Measurements from ENCODE around the gene SRCAP. TPM values are rescaled to one million over a fixed set of nuclear protein-coding genes. Genes with fewer than 3 reads are reported as not detected.

Gene SRCAP
- total RNA-seq, 4 donors from 2014 or later, result 17.2 to 42.6 (median 31.0) TPM

DNA sequence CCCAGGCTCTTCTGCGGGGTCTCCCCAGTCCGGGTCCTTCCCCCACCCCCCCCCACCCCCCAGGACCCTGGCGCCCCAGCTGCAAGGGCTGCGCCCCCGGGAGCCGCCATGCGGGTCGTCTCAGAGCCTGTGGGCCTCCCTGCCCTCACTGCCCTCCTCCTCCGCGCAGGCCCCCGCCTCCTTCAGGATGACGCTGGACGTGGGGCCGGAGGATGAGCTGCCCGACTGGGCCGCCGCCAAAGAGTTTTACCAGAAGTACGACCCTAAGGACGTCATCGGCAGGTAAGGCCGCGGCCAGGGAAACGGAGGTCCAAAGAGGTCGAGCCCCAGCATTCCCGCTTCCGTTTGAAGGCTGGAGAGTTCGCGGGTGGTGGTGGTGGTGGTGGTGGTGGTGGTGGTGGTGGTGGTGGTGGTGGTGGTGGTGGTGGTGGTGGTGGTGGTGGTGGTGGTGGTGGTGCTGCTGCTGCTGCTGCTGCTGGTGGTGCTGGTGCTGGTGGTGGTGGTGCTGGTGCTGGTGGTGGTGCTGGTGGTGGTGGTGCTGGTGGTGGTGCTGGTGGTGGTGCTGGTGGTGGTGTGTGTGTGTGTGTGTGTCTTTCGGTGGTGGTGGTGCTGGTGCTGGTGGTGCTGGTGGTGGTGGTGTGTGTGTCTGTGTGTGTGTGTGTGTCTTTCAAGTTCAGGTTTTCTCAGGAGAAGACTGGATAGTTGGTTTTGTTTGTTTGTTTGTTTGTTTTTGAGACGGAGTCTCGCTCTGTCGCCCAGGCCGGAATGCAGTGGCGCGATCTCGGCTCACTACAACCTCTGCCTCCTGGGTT lies 49.9 kb downstream of the SRCAP start:
- Histone ChIP-seq H3K27ac (peak overlapping the region; percentile 56 to 89 (median 86)), H3K4me3 (peak overlapping the region; percentile 74 to 98 (median 85)), H3K9me3 (no peaks in the 10 kb centered on the region), H3K27me3 (no peaks in the 10 kb centered on the region), H3K4me1 (peaks cover 0 to 22% (median 3%) of the 10 kb centered on the region in 4 donors), H3K36me3 (peaks cover 0 to 48% (median 17%) of the 10 kb centered on the region in 3 donors)
- 16 to 17% methylated on average over 33 to 35 of the region's 36 CpGs for WGBS, 2 donors
- TF ChIP-seq POLR2A (IDR thresholded peaks at IDR 0.05) (no peak), EP300 (IDR thresholded peaks at IDR 0.05) (no peak), CTCF (IDR thresholded peaks at IDR 0.05) (no peak)
- DNase-seq (ENCODE audit: low spot score in 2 of 2), result no peak

DNA sequence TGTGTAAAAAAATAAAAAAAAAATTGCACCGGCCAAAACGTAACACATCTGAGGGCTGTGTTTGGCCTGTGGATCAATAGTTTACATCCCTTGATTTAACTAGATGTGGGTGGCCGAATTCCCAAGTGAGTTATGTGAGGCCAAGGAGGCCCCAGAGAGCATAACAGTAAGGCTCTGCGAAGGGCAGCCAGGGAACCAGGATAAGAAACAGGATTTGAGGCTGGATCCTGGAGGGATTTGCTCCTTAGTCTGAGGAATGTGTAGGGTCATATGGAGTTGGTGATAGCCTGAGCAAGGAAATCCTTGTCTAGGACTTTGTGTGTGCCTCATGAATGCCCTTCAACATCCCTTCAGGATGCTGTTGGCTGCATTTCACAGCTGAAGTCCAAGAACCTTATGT lies 51.2 kb downstream of the SRCAP start:
- Histone ChIP-seq H3K27me3 (no peaks in the 10 kb centered on the region), H3K27ac (no peak overlapping the region), H3K36me3 (peaks cover 0 to 50% (median 10%) of the 10 kb centered on the region in 3 donors), H3K9me3 (no peaks in the 10 kb centered on the region), H3K4me1 (peaks cover 0 to 20% (median 3%) of the 10 kb centered on the region in 4 donors), H3K4me3 (no peak overlapping the region)
- DNase-seq (ENCODE audit: low spot score in 2 of 2), result no peak
- WGBS, 2 donors, result 83 to 86% methylated on average over 4 of the region's 4 CpGs
- TF ChIP-seq POLR2A (IDR thresholded peaks at IDR 0.05) (no peak), CTCF (IDR thresholded peaks at IDR 0.05) (no peak), EP300 (IDR thresholded peaks at IDR 0.05) (no peak)

- DNase-seq (ENCODE audit: low spot score in 2 of 2), result no peak
- H3K4me3 ChIP-seq, result no peak overlapping the region
- WGBS, 2 donors, result 90 to 91% methylated on average over 20 of the region's 20 CpGs
- TF ChIP-seq CTCF (IDR thresholded peaks at IDR 0.05), result no peak
- TF ChIP-seq POLR2A (IDR thresholded peaks at IDR 0.05), result no peak
- TF ChIP-seq EP300 (IDR thresholded peaks at IDR 0.05), result no peak
- no peaks in the 10 kb centered on the region for H3K27me3 ChIP-seq
- peaks cover 0 to 20% (median 3%) of the 10 kb centered on the region in 4 donors for H3K4me1 ChIP-seq
- no peaks in the 10 kb centered on the region for H3K9me3 ChIP-seq
- H3K27ac ChIP-seq, result no peak overlapping the region
- peaks cover 0 to 54% (median 10%) of the 10 kb centered on the region in 3 donors for H3K36me3 ChIP-seq
Measured at GRCh38 chr16:30750876-30751465, 52.0 kb downstream of the SRCAP start.

GRCh38 chr16:30753596-30753995 lies 54.6 kb downstream of the SRCAP start:
- DNase-seq (ENCODE audit: low spot score in 2 of 2), result no peak
- H3K36me3 ChIP-seq, result peaks cover 0 to 77% (median 10%) of the 10 kb centered on the region in 3 donors
- no peak overlapping the region for H3K27ac ChIP-seq
- TF ChIP-seq CTCF (IDR thresholded peaks at IDR 0.05) (no peak), POLR2A (IDR thresholded peaks at IDR 0.05) (no peak), EP300 (IDR thresholded peaks at IDR 0.05) (no peak)
- peaks cover 0 to 12% (median 0%) of the 10 kb centered on the region in 4 donors for H3K4me1 ChIP-seq
- H3K27me3 ChIP-seq, result no peaks in the 10 kb centered on the region
- H3K4me3 ChIP-seq, result no peak overlapping the region
- 74 to 75% methylated on average over 4 of the region's 4 CpGs for WGBS, 2 donors
- no peaks in the 10 kb centered on the region for H3K9me3 ChIP-seq
